CD4-positive, alpha-beta T cell treated with Interferon alpha-2 for 1 hour (primary cell): ENCODE data around the gene SSR1.
"Not testable (repeated sequence)": the region's sequence is repeated elsewhere in the genome, so short reads cannot be mapped to it uniquely, and the experiment has no call there.

ENCODE experiments used
- DNase-seq, 2 donors: peaks; one replicate each; pipeline ENCODE4 v3.0.0-alpha.2; 2020 to 2022

The SSR1 gene

GRCh38 chr6:7316658-7317533 is 3.9 kb upstream of the SSR1 start:
- DNase-seq: no peak

- DNase-seq: no peak
Measured at GRCh38 chr6:7315948-7316365, 3.0 kb upstream of the SSR1 start.

- not testable (repeated sequence) for DNase-seq
Measured at GRCh38 chr6:7315087-7315947, 2.3 kb upstream of the SSR1 start.

- no peak for DNase-seq
Measured at GRCh38 chr6:7314414-7314813, 1.4 kb upstream of the SSR1 start.

DNA sequence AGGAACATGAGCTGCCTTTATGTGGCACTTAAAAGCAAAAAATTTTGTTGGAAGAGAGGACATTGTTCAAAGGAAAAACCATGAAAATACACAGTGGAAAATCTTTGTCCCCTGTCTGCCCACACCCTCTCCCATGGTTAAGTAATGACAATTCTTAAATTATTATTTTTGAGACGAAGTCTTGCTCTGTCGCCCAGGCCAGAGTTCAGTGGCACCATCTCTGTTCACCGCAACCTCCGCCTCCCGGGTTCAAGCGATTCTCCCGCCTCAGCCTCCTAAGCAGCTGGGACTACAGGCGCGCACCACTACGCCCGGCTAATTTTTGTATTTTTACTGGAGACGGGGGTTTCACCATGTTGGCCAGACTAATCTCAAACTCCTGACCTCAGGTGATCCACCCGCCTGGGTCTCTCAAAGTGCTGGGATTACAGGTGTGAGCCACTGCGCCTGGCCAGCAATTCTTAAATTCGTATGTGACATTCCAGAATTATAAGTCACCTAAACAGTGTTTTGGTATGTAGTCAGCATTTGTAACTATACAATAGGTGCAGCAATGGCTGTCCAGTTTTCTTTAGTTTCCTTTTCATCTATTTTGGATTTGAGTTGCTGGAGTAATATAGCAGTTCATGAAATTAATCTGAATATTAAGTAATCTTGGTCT is 636 bp upstream of the SSR1 start:
- no peak for DNase-seq

DNA sequence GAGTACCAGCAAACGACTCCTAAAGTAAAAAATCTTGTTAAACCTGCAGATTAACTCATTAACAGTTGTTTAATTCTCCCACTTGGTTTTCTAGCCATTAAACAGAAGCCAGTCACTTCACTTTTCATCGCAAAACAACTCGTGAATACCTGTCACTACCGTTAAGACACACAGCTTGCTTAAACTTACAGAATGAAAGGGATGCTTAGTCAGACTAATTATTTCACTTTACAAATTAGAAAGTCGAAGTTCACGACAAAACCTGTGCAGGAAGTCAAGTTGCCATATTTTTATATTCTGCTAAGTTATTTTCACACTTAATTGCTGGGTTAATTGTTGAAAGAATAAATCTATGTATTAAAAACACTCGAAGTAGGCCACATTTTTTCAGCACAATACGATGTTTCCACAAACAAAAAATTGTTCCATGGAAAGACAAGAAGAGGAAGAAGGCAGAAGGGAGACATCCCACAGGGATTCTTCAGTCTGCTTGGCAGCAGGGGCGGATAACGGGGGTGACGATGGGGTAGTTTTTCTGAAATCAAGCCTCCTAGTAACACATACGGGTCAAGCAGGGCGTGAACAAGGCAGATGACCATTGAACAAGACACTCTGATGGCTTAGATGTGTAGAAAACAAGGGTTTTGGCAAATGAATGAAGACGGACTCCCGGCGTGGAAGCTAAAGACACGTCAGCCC is 933 bp downstream of the SSR1 start:
- DNase-seq: peak in 1 of 2 donors; percentile 39

DNA sequence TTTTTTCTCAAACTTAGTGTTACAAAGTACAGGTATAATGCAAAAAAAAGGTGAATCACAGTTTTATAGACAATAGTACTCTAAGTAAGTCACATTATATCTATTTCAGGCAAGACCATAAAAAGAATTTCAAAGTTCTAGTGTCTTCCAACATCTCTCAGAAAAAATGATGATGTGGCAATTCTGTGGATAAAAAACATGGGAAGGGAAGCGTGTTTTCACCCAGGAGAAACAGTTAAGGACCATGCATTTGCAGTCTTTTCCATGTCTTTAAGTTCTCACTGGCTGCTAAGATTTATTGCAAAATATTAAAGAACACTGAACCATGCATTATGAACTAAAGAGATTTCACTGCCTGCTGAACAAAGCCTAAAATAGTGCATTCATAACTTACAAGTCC is 1.8 kb downstream of the SSR1 start:
- DNase-seq: no peak

- no peak for DNase-seq
Measured at GRCh38 chr6:7309050-7309449, 3.9 kb downstream of the SSR1 start.

GRCh38 chr6:7307533-7307932 is 5.5 kb downstream of the SSR1 start:
- no peak for DNase-seq

DNA sequence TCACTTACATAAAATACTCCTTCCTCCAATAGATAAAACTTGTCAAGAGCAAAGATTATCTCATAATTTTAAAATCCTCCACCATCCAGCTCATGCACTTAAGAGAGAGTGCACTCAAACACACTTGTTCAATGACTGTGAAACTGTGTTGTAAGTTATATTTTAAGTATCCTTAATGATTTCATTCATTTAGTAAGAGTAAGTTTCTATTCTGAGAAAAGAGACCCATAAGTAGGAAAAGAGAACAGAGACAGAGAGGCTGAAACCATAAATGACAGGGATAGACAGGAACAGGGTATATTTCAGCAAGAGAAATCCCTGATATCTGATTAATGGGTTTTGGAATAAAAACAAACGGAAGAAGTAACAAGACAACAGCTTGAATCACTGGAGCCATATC is 8.2 kb downstream of the SSR1 start:
- DNase-seq: no peak

GRCh38 chr6:7301702-7302101 is 11.3 kb downstream of the SSR1 start:
- DNase-seq: no peak

GRCh38 chr6:7300926-7301325 is 12.1 kb downstream of the SSR1 start:
- DNase-seq: no peak

DNA sequence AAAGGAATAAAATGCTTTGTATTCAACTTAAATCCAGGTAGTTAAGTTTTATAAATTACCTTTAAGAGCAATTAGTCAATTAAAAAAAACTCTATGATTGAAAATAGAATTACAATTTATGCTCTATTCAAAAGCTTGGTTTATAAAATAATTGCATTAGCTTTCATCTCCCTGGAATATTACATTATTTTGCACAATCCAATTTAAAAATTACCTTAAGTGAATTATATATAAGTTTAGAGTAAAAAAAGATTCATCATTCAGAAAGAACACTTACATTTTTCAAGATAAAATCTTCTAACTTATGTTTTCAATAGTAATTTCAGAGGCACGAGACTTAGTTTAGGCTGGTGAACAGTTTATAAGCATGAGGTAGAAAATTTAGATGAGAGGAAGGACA is 14.9 kb downstream of the SSR1 start:
- DNase-seq: no peak

DNA sequence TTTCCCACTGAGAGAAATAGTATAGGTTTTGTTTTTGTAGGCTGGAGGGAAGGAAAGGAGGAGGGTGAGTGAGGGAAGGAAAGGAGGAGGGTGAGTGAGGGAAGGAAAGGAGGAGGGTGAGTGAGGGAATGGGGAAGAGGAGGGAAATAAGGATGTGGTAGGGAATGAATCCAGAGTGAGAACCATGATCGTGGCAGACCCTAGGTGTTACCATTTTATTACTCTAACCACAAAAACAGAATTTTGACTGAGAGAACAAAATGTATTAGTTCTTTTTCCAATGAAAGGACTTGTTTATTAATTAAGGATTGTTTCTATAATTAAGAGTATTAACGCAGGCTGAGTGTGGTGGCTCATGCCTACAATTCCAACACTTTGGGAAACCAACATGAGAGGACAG is 16.4 kb downstream of the SSR1 start:
- DNase-seq: no peak

- DNase-seq: no peak
Measured at GRCh38 chr6:7295916-7296315, 17.1 kb downstream of the SSR1 start.

- no peak for DNase-seq
Measured at GRCh38 chr6:7292596-7293255, 20.3 kb downstream of the SSR1 start.

GRCh38 chr6:7290079-7290478 is 22.9 kb downstream of the SSR1 start:
- no peak for DNase-seq

DNA sequence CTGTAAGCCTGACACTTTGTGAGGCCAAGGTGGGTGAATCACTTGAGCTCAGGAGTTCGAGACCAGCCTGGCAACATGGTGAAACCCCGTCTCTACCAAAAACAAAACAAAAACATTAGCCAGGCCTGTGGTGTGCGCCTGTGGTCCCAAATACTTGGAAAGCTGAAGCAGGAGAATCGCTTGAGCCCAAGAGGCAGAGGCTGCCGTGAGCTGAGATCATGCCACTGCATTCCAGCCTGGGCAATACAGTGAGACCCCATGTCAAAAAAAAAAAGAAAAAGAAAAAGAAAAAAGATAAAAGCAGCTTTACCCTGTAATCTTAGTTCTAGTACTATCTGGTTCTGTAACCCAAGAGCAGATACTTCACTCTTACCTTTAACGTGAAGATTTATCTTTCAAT is 27.6 kb downstream of the SSR1 start:
- no peak for DNase-seq

GRCh38 chr6:7283676-7284075 is 29.3 kb downstream of the SSR1 start:
- no peak for DNase-seq

GRCh38 chr6:7282097-7282906 is 30.7 kb downstream of the SSR1 start:
- DNase-seq: no peak

- DNase-seq: no peak
Measured at GRCh38 chr6:7276199-7276524, 36.8 kb downstream of the SSR1 start.

DNA sequence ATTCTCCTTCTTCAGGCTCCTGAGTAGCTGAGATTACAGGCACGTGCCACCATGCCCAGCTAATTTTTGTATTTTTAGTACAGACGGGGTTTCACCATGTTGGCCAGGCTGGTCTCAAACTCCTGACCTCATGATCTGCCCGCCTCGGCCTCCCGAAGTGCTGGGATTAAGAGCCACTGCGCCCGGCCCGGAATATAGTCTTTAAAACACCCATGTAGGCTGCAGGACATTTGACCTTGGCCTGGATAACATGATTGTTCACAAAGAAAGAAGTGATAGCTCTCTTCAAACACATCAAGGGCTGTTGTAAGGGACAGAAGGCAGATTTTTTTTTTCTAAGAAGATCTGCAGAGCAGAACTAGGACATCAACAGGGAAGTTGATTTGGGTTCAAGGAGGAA is 38.5 kb downstream of the SSR1 start:
- not testable (repeated sequence) for DNase-seq
